Neuronal stem cell (in vitro differentiated cells): ENCODE measurements around the gene S1PR1.

Experiments used
- DNase-seq: peaks from one replicate; pipeline ENCODE4 v3.0.0-alpha.2; 2013; ENCODE audit warnings: low spot score
- H2AFZ ChIP-seq: one replicate; pipeline ENCODE4 v1.6.1; 2013; ENCODE audit warnings: mild to moderate bottlenecking, low read length, inconsistent platforms
- H2AK5ac ChIP-seq: 2 replicates; pipeline ENCODE4 v1.6.1; 2013; ENCODE audit warnings: low read depth, mild to moderate bottlenecking, inconsistent platforms, low read length, moderate library complexity, mixed read lengths
- H2BK120ac ChIP-seq: 2 replicates; pipeline ENCODE4 v1.6.1; 2013; ENCODE audit warnings: low read depth, mild to moderate bottlenecking, inconsistent platforms, low read length, moderate library complexity, mixed read lengths
- H2BK12ac ChIP-seq: one replicate; pipeline ENCODE4 v1.6.1; 2013; ENCODE audit warnings: low read length, inconsistent platforms
- H2BK15ac ChIP-seq: 2 replicates; pipeline ENCODE4 v1.6.1; 2013; ENCODE audit warnings: mild to moderate bottlenecking, low read length, inconsistent platforms, mixed read lengths
- H2BK5ac ChIP-seq: one replicate; pipeline ENCODE4 v1.6.1; 2013; ENCODE audit warnings: inconsistent platforms, mild to moderate bottlenecking, low read length, moderate library complexity
- H3K14ac ChIP-seq: one replicate; pipeline ENCODE4 v1.6.1; 2013; ENCODE audit warnings: low read length, inconsistent platforms
- H3K18ac ChIP-seq: 2 replicates; pipeline ENCODE4 v1.6.1; 2013; ENCODE audit warnings: low read length, inconsistent platforms
- H3K23ac ChIP-seq: 2 replicates; pipeline ENCODE4 v1.6.1; 2013; ENCODE audit warnings: low read depth, mild to moderate bottlenecking, mixed read lengths, low read length, inconsistent platforms; ENCODE audit not compliant: poor library complexity
- H3K27ac ChIP-seq: replicated peaks from 3 replicates; pipeline ENCODE4 v1.5.1; 2013; ENCODE audit warnings: low read length, inconsistent platforms
- H3K27me3 ChIP-seq, 3 experiments: 2 replicates each; pipeline ENCODE4 v1.6.1; 2013; ENCODE audit warnings: low read length in 3 of 3, mild to moderate bottlenecking in 2 of 3, inconsistent platforms in 1 of 3, low read depth in 1 of 3, mixed read lengths in 1 of 3, moderate library complexity in 1 of 3; ENCODE audit not compliant: control insufficient read depth in 3 of 3, insufficient read depth in 3 of 3
- H3K36me3 ChIP-seq, 2 donors: replicated peaks in 1 of 2; 2 replicates each; pipeline ENCODE4 v1.6.1; 2013; ENCODE audit warnings: low read length in 2 of 2; ENCODE audit not compliant: control insufficient read depth in 2 of 2, insufficient read depth in 2 of 2
- H3K4ac ChIP-seq: 2 replicates; pipeline ENCODE4 v1.6.1; 2013; ENCODE audit warnings: inconsistent platforms, mild to moderate bottlenecking, low read length, moderate library complexity
- H3K4me1 ChIP-seq, 2 donors: 1 replicate in 1 of 2; 2 replicates in 1 of 2; pipeline ENCODE4 v1.6.1; 2013; ENCODE audit warnings: low read length in 2 of 2, low read depth in 1 of 2; ENCODE audit not compliant: control insufficient read depth in 2 of 2, insufficient read depth in 1 of 2
- H3K4me2 ChIP-seq: one replicate; pipeline ENCODE4 v1.6.1; 2013; ENCODE audit warnings: mild to moderate bottlenecking, low read length, inconsistent platforms; ENCODE audit not compliant: insufficient read depth, poor library complexity, severe bottlenecking
- H3K4me3 ChIP-seq, 2 donors: 2 replicates each; pipeline ENCODE4 v1.5.1; 2013; ENCODE audit warnings: low read length in 2 of 2, mild to moderate bottlenecking in 2 of 2, inconsistent platforms in 1 of 2, moderate library complexity in 1 of 2
- H3K79me1 ChIP-seq: one replicate; pipeline ENCODE4 v1.6.1; 2013; ENCODE audit warnings: low read depth, mild to moderate bottlenecking, inconsistent platforms, low read length, moderate library complexity
- H3K9ac ChIP-seq: one replicate; pipeline ENCODE4 v1.6.1; 2013; ENCODE audit warnings: mild to moderate bottlenecking, low read depth, low read length, inconsistent platforms; ENCODE audit not compliant: poor library complexity
- H3K9me3 ChIP-seq, 2 donors: replicated peaks in 1 of 2; 2 replicates each; pipeline versions ENCODE3 to v1.6.1; 2013; ENCODE audit warnings: low read length in 2 of 2, mild to moderate bottlenecking in 2 of 2, inconsistent platforms in 1 of 2, low read depth in 1 of 2, mixed read lengths in 1 of 2, moderate library complexity in 1 of 2; ENCODE audit not compliant: control insufficient read depth in 2 of 2, insufficient read depth in 1 of 2
- H4K8ac ChIP-seq: one replicate; pipeline ENCODE4 v1.6.1; 2013; ENCODE audit warnings: low read depth, mild to moderate bottlenecking, inconsistent platforms, low read length, moderate library complexity
- H4K91ac ChIP-seq: one replicate; pipeline ENCODE4 v1.6.1; 2013; ENCODE audit warnings: low read length, low read depth, mild to moderate bottlenecking, inconsistent platforms; ENCODE audit not compliant: poor library complexity
- WGBS, 2 donors: extraction: QIAGEN DNeasy Blood & Tissue Kit; methylation state at CpG; one replicate each; pipeline ENCODE4 v1.1.7; 2013; ENCODE audit warnings: missing lambda C conversion rate in 2 of 2, mixed read lengths in 1 of 2; ENCODE audit not compliant: insufficient read length in 2 of 2, insufficient replicate concordance in 1 of 2; ENCODE audit errors: extremely low coverage in 2 of 2; 5-methylcytosine and 5-hydroxymethylcytosine counted together

The S1PR1 gene

GRCh38 chr1:101280049-101280592 is 43.3 kb downstream of the S1PR1 start:
- no peak for DNase-seq

GRCh38 chr1:101280942-101281654 is 44.3 kb downstream of the S1PR1 start:
- Histone ChIP-seq H2BK5ac (no peak overlapping the region), H3K27ac (no peak overlapping the region), H3K4me1 (peaks cover 2 to 7% of the 10 kb centered on the region in 2 donors), H3K79me1 (no peaks in the 10 kb centered on the region), H2BK120ac (no peak overlapping the region), H4K8ac (no peak overlapping the region), H3K9ac (no peak overlapping the region), H3K36me3 (no peaks in the 10 kb centered on the region), H3K18ac (no peak overlapping the region), H2AK5ac (no peak overlapping the region), H3K23ac (no peak overlapping the region), H2AFZ (no peak overlapping the region), H3K14ac (no peak overlapping the region), H3K4me2 (no peak overlapping the region), H2BK12ac (no peak overlapping the region), H3K4me3 (no peak overlapping the region), H3K9me3 (no peaks in the 10 kb centered on the region), H2BK15ac (no peak overlapping the region), H3K27me3 (no peaks in the 10 kb centered on the region), H3K4ac (no peak overlapping the region), H4K91ac (no peak overlapping the region)
- DNase-seq = no peak
- no CpG with 5 or more reads among the region's 4 CpGs for WGBS, 2 donors

More at GRCh38 chr1:101280049-101280592, 43.3 kb downstream of the S1PR1 start:
- Histone ChIP-seq H4K91ac (no peak overlapping the region), H3K4me1 (peaks cover 0 to 7% of the 10 kb centered on the region in 2 donors), H2AK5ac (no peak overlapping the region), H3K4ac (no peak overlapping the region), H3K36me3 (no peaks in the 10 kb centered on the region), H3K4me2 (no peak overlapping the region), H3K27me3 (no peaks in the 10 kb centered on the region), H2BK120ac (no peak overlapping the region), H4K8ac (no peak overlapping the region), H3K27ac (no peak overlapping the region), H2BK12ac (no peak overlapping the region), H3K9ac (no peak overlapping the region), H3K4me3 (no peak overlapping the region), H3K23ac (no peak overlapping the region), H3K9me3 (no peaks in the 10 kb centered on the region), H2BK5ac (no peak overlapping the region), H3K79me1 (no peaks in the 10 kb centered on the region), H3K14ac (no peak overlapping the region), H2BK15ac (no peak overlapping the region), H2AFZ (no peak overlapping the region), H3K18ac (no peak overlapping the region)
- no CpG with 5 or more reads among the region's 1 CpG for WGBS, 2 donors

DNA sequence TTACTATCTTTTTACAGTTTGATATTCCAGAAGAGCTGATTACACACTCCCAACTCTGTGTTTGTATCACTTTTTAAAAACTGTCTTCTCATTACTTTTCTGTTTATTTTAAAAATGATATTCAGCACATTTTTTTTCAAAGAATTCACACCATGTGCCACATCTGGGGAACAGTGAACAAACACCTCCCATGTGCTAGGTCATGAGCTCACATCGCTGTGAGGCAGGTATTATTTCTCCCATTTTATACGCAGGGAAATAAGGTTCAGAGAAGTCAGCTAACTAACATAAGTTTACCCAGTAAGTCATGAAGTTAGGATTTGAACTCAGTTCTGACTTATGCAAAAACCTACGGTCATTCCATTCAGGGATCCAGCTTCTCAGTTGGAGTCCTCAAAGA is 44.9 kb downstream of the S1PR1 start:
- no peak overlapping the region for H3K14ac ChIP-seq
- no CpG with 5 or more reads among the region's 3 CpGs for WGBS, 2 donors

DNA sequence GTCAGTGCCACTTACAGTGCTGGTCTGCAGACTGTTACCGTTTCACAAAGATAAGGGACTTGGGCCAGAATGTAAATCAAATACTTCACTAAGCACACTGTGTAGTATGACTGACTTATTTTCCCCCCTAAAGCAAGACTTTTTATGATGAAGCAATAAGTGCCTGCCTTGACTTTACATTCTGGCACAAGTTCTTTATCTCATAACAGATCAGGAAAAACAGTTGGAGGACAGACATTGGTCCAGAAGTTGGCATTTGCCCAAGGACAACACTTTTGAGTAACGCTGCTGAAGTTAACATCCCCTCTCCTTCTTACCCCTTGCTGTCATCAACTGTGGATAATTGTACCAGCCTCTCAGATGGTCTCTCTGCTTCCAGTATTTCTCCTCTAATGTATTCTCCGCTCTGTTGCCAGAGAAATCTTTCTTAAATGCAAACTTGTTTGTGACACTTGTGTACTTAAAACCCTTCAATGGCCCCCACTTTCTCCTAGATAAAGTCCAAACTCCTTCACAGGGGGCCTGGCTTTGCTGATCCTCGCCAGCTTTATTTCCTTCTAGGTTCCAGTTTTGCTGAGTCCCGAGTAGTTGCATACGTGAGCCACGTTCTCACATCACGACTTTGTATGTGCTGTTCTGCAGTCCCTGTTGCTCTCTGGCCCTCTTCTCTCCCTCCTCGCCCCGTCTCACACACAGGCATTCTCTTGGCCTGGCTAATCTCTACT is 45.7 kb downstream of the S1PR1 start:
- WGBS, 2 donors = no CpG with 5 or more reads among the region's 10 CpGs
- no peak for DNase-seq
- H3K79me1 ChIP-seq = no peaks in the 10 kb centered on the region

More for the DNA sequence above, 44.9 kb downstream of the S1PR1 start:
- H3K23ac ChIP-seq = no peak overlapping the region
- no peak overlapping the region for H3K27ac ChIP-seq
- H2AK5ac ChIP-seq = no peak overlapping the region
- H2BK15ac ChIP-seq = no peak overlapping the region
- H3K9ac ChIP-seq = no peak overlapping the region
- DNase-seq = no peak
- peaks cover 0 to 3% of the 10 kb centered on the region in 2 donors for H3K9me3 ChIP-seq
- H4K8ac ChIP-seq = no peak overlapping the region
- no peak overlapping the region for H3K4me3 ChIP-seq
- H3K4me1 ChIP-seq = peaks cover 3 to 7% of the 10 kb centered on the region in 2 donors
- no peak overlapping the region for H3K4ac ChIP-seq
- H2BK5ac ChIP-seq = no peak overlapping the region
- no peaks in the 10 kb centered on the region for H3K79me1 ChIP-seq
- H2AFZ ChIP-seq = no peak overlapping the region
- no peak overlapping the region for H4K91ac ChIP-seq
- no peak overlapping the region for H3K4me2 ChIP-seq
- H3K36me3 ChIP-seq = no peaks in the 10 kb centered on the region
- no peaks in the 10 kb centered on the region for H3K27me3 ChIP-seq
- no peak overlapping the region for H3K18ac ChIP-seq
- no peak overlapping the region for H2BK120ac ChIP-seq
- no peak overlapping the region for H2BK12ac ChIP-seq

More for the DNA sequence above, 45.7 kb downstream of the S1PR1 start:
- no peak overlapping the region for H3K4me2 ChIP-seq
- H2BK5ac ChIP-seq = no peak overlapping the region
- no peak overlapping the region for H3K4ac ChIP-seq
- no peak overlapping the region for H4K91ac ChIP-seq
- H2AFZ ChIP-seq = no peak overlapping the region
- H4K8ac ChIP-seq = no peak overlapping the region
- no peak overlapping the region for H2BK120ac ChIP-seq
- no peak overlapping the region for H3K27ac ChIP-seq
- H2AK5ac ChIP-seq = no peak overlapping the region
- no peak overlapping the region for H2BK12ac ChIP-seq
- H3K23ac ChIP-seq = no peak overlapping the region
- no peak overlapping the region for H3K4me3 ChIP-seq
- no peak overlapping the region for H2BK15ac ChIP-seq
- H3K18ac ChIP-seq = no peak overlapping the region
- no peak overlapping the region for H3K14ac ChIP-seq
- H3K9me3 ChIP-seq = peaks cover 0 to 3% of the 10 kb centered on the region in 2 donors
- no peaks in the 10 kb centered on the region for H3K36me3 ChIP-seq
- H3K9ac ChIP-seq = no peak overlapping the region
- peaks cover 3 to 7% of the 10 kb centered on the region in 2 donors for H3K4me1 ChIP-seq
- H3K27me3 ChIP-seq = no peaks in the 10 kb centered on the region
